Keratinocyte (primary cell): ENCODE data around the gene CCDC3. TPM values are rescaled to one million over a fixed set of nuclear protein-coding genes. Genes with fewer than 3 reads are reported as not detected.

Experiments
- DNase-seq: peaks from one replicate; pipeline ENCODE4 v3.0.0-alpha.2; 2011; ENCODE audit warnings: low read depth, missing footprints, low spot score
- FAIRE-seq: peaks from 2 replicates; lab custom pipeline; 2011; peaks lifted over from hg19 to GRCh38; lab: Jason Lieb, UNC
- H2AFZ ChIP-seq: 2 replicates; pipeline ENCODE4 v1.6.0; 2012; ENCODE audit warnings: low read length, control low read depth, inconsistent platforms; ENCODE audit not compliant: control insufficient read depth
- H3K27ac ChIP-seq: 2 replicates; pipeline ENCODE4 v1.5.1; 2011; ENCODE audit warnings: low read length; ENCODE audit not compliant: control insufficient read depth, insufficient read depth
- H3K27me3 ChIP-seq: 3 replicates; pipeline ENCODE4 v1.6.0; 2011; ENCODE audit warnings: low read length; ENCODE audit not compliant: control insufficient read depth, insufficient read depth; ENCODE audit errors: extremely low read depth
- H3K36me3 ChIP-seq, 2 experiments: 2 replicates in 1 of 2; 3 replicates in 1 of 2; pipeline ENCODE4 v1.5.1; 2011; ENCODE audit warnings: low read length in 2 of 2, mild to moderate bottlenecking in 1 of 2; ENCODE audit not compliant: control insufficient read depth in 2 of 2, insufficient read depth in 2 of 2; ENCODE audit errors: extremely low read depth in 1 of 2
- H3K4me1 ChIP-seq: 3 replicates; pipeline ENCODE4 v1.5.1; 2011; ENCODE audit warnings: low read length; ENCODE audit not compliant: control insufficient read depth, insufficient read depth; ENCODE audit errors: extremely low read depth
- H3K4me2 ChIP-seq: 3 replicates; pipeline ENCODE4 v1.6.0; 2011; ENCODE audit warnings: low read depth, low read length; ENCODE audit not compliant: control insufficient read depth, insufficient read depth; ENCODE audit errors: extremely low read depth
- H3K4me3 ChIP-seq, 3 experiments: fragments of 200-600 bp in 1 of 3; sonication (generic) in 1 of 3; 2 replicates in 2 of 3; 3 replicates in 1 of 3; pipeline ENCODE4 v1.5.1; 2011 to 2016; ENCODE audit warnings: low read length in 3 of 3, mild to moderate bottlenecking in 3 of 3, control low read depth in 2 of 3, inconsistent platforms in 1 of 3, low read depth in 1 of 3, mixed read lengths in 1 of 3, mixed run types in 1 of 3, moderate library complexity in 1 of 3; ENCODE audit not compliant: control insufficient read depth in 2 of 3, insufficient read depth in 2 of 3; ENCODE audit errors: extremely low read depth in 1 of 3
- H3K79me2 ChIP-seq: 2 replicates; pipeline ENCODE4 v1.6.0; 2012; ENCODE audit warnings: low read length; ENCODE audit not compliant: control insufficient read depth, insufficient read depth
- H3K9ac ChIP-seq: 3 replicates; pipeline ENCODE4 v1.6.0; 2011; ENCODE audit warnings: low read length; ENCODE audit not compliant: control insufficient read depth, insufficient read depth; ENCODE audit errors: extremely low read depth
- H3K9me1 ChIP-seq: 3 replicates; pipeline ENCODE4 v1.6.0; 2011; ENCODE audit warnings: low read length; ENCODE audit not compliant: control insufficient read depth, insufficient read depth; ENCODE audit errors: extremely low read depth
- H3K9me3 ChIP-seq: 2 replicates; pipeline ENCODE4 v1.5.1; 2012; ENCODE audit warnings: low read depth, low read length; ENCODE audit not compliant: control insufficient read depth
- H4K20me1 ChIP-seq: 3 replicates; pipeline ENCODE4 v1.6.0; 2011; ENCODE audit warnings: low read length; ENCODE audit not compliant: control insufficient read depth, insufficient read depth; ENCODE audit errors: extremely low read depth
- EZH2 ChIP-seq: IDR thresholded peaks from one replicate; pipeline ENCODE4 v1.6.1; 2012; ENCODE audit warnings: inconsistent platforms, mild to moderate bottlenecking, low read length, moderate library complexity
- dilution Hi-C: fragments of 300-500 bp; cut with MboI; formaldehyde crosslinking; loops from one replicate; pipeline ENCODE4 v1.7.0; 2020; ENCODE audit warnings: low sequenced_read_pairs; ENCODE audit not compliant: extremely low pct_ligation_motif_present
- polyA plus RNA-seq, 5 experiments: library from polyadenylated mRNA; depleted of rRNA in 3 of 5; stranded (reverse) in 3 of 5; stranded (forward) in 1 of 5; unstranded in 1 of 5; fragments of >200 nt; gene quantifications; 1 replicate in 1 of 5; 2 replicates in 3 of 5; 3 replicates in 1 of 5; pipeline versions ENCODE4 v1.2.1 to v1.2.3, GENCODE V29; 2011 to 2012; ENCODE audit warnings: missing spikeins in 2 of 5, low read depth in 1 of 5, low replicate concordance in 1 of 5
- TF ChIP-seq, protein P1 (sequence below), 3 experiments: IDR thresholded peaks in 1 of 3; conservative IDR thresholded peaks in 1 of 3; optimal IDR thresholded peaks in 1 of 3; 2 replicates in 2 of 3; 3 replicates in 1 of 3; pipeline versions ENCODE3 to v1.5.1; 2011; ENCODE audit warnings: low read length in 3 of 3, mild to moderate bottlenecking in 3 of 3, moderate library complexity in 2 of 3, control low read depth in 1 of 3, inconsistent platforms in 1 of 3; ENCODE audit not compliant: insufficient read depth in 2 of 3; ENCODE audit errors: extremely low read depth in 1 of 3

The CCDC3 gene
- polyA plus RNA-seq, 1 donor (not counting 4 experiments of a cell fraction or from before 2014, with no cell fraction given) = 0.39 TPM

DNA sequence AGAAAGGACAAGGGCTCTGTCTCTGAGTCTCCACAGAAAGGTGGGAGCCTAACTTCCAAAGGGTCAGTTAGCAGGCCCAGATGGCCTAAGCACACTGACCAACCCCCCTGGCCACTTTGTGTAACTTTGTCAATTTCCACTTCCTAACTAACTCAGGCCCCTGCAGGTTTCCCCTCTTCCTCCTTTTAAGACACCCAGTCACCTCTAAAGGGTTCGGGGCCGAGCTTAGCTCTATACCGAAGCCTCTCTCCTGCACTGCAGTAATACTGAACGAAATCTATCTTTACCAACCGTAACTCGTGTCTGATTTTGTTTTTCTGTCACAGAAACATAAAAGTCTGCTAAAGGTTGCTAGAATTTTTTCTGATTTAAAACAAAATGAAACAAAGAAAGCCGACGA is 44.4 kb downstream of the CCDC3 start:
- peaks cover 16% of the 10 kb centered on the region for H3K4me1 ChIP-seq
- no peak for TF ChIP-seq EZH2
- TF ChIP-seq, protein P1, sequence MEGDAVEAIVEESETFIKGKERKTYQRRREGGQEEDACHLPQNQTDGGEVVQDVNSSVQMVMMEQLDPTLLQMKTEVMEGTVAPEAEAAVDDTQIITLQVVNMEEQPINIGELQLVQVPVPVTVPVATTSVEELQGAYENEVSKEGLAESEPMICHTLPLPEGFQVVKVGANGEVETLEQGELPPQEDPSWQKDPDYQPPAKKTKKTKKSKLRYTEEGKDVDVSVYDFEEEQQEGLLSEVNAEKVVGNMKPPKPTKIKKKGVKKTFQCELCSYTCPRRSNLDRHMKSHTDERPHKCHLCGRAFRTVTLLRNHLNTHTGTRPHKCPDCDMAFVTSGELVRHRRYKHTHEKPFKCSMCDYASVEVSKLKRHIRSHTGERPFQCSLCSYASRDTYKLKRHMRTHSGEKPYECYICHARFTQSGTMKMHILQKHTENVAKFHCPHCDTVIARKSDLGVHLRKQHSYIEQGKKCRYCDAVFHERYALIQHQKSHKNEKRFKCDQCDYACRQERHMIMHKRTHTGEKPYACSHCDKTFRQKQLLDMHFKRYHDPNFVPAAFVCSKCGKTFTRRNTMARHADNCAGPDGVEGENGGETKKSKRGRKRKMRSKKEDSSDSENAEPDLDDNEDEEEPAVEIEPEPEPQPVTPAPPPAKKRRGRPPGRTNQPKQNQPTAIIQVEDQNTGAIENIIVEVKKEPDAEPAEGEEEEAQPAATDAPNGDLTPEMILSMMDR (optimal IDR thresholded peaks at IDR 0.05 in 1 of 3, IDR thresholded peaks at IDR 0.05 in 1 of 3, conservative IDR thresholded peaks at IDR 0.05 in 1 of 3; ENCODE audit: extremely low read depth in 1 of 3, insufficient read depth in 2 of 3, low read length in 3 of 3) = no peak
- no peak overlapping the region for H3K9ac ChIP-seq
- H3K27ac ChIP-seq = no peak overlapping the region
- no peak overlapping the region for H3K4me3 ChIP-seq
- DNase-seq = no peak
- no peak overlapping the region for H2AFZ ChIP-seq
- no peak overlapping the region for H3K4me2 ChIP-seq
- FAIRE-seq = no peak
- no peaks in the 10 kb centered on the region for H3K79me2 ChIP-seq
- H3K9me3 ChIP-seq = no peaks in the 10 kb centered on the region
- H3K27me3 ChIP-seq = peaks cover 6% of the 10 kb centered on the region
- no peaks in the 10 kb centered on the region for H3K9me1 ChIP-seq
- H3K36me3 ChIP-seq = no peaks in the 10 kb centered on the region
- H4K20me1 ChIP-seq = no peaks in the 10 kb centered on the region
- dilution Hi-C loops = no loop called here

DNA sequence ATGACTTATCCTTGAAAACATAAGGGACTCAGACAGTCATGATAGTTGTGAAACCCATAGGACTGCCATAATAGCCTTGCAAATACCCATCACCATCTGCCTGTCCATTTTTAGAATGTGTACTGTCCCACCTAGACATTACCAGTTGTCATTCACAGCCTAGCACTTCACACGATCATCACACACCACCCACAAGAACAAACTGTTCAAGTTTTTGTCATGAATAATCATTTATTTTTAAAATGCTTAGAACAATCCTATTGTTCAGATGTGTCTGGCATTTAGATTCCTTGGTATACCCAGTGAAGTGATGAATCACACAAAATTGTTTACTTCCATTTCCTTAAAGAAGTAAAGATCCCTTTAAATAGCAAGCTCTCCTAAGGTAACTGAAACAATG is 46.6 kb downstream of the CCDC3 start:
- Histone ChIP-seq H4K20me1 (no peaks in the 10 kb centered on the region), H2AFZ (peak overlapping the region; percentile 38), H3K9ac (no peak overlapping the region), H3K4me2 (no peak overlapping the region), H3K27me3 (no peaks in the 10 kb centered on the region), H3K79me2 (no peaks in the 10 kb centered on the region), H3K9me3 (no peaks in the 10 kb centered on the region), H3K4me3 (no peak overlapping the region), H3K36me3 (no peaks in the 10 kb centered on the region), H3K27ac (no peak overlapping the region), H3K9me1 (no peaks in the 10 kb centered on the region), H3K4me1 (peaks cover 20% of the 10 kb centered on the region)
- FAIRE-seq (peak; percentile 72), DNase-seq (no peak)
- dilution Hi-C loops = no loop called here
- TF ChIP-seq EZH2 = no peak
- TF ChIP-seq, protein P1 (optimal IDR thresholded peaks at IDR 0.05 in 1 of 3, IDR thresholded peaks at IDR 0.05 in 1 of 3, conservative IDR thresholded peaks at IDR 0.05 in 1 of 3; ENCODE audit: extremely low read depth in 1 of 3, insufficient read depth in 2 of 3, low read length in 3 of 3) = no peak
